Tibial artery (tissue), 4 donors: Measurements from ENCODE around the gene THOC6.

Experiments
- DNase-seq, 2 donors: peaks; one replicate each; pipeline ENCODE4 v3.0.0-alpha.2; 2019
- H3K27ac ChIP-seq, 2 donors: fragments of 200-600 bp; sonication (generic) in 1 of 2; 1 replicate in 1 of 2; 2 replicates in 1 of 2; pipeline ENCODE4 v1.5.1; 2018 to 2019; ENCODE audit warnings: mild to moderate bottlenecking in 1 of 2
- H3K27me3 ChIP-seq, 2 donors: fragments of 200-600 bp; sonication (generic) in 1 of 2; one replicate each; pipeline versions ENCODE4 v1.5.1 to v1.6.0; 2016 to 2019
- H3K36me3 ChIP-seq, 3 donors: fragments of 200-600 bp; sonication (generic) in 2 of 3; one replicate each; pipeline ENCODE4 v1.5.1; 2016 to 2019; ENCODE audit warnings: mild to moderate bottlenecking in 2 of 3
- H3K4me1 ChIP-seq, 4 donors: fragments of 200-600 bp; sonication (generic) in 2 of 4; 1 replicate in 3 of 4; 2 replicates in 1 of 4; pipeline ENCODE4 v1.5.1; 2016 to 2019
- H3K4me3 ChIP-seq, 2 donors: fragments of 200-600 bp; sonication (generic) in 1 of 2; 1 replicate in 1 of 2; 2 replicates in 1 of 2; pipeline ENCODE4 v1.5.1; 2018 to 2019; ENCODE audit warnings: mild to moderate bottlenecking in 2 of 2
- H3K9me3 ChIP-seq, 3 donors: fragments of 200-600 bp; sonication (generic) in 1 of 3; one replicate each; pipeline ENCODE4 v1.5.1; 2016 to 2019
- CTCF ChIP-seq, 2 experiments: fragments of 200-600 bp in 1 of 2; fragments of 450-650 bp in 1 of 2; IDR thresholded peaks; one replicate each; pipeline ENCODE4 v1.5.1; 2017 to 2019; ENCODE audit warnings: antibody characterized with exemption in 2 of 2, mild to moderate bottlenecking in 1 of 2, moderate library complexity in 1 of 2
- intact Hi-C: fragments of 100-400 bp; cut with DNase I; formaldehyde crosslinking; loops from one replicate; pipeline ENCODE4 v1.15.0; 2023; ENCODE audit warnings: low total_unique reads

The THOC6 gene

GRCh38 chr16:3029491-3030221 is 5.8 kb downstream of the THOC6 start:
- peaks cover 0 to 32% (median 23%) of the 10 kb centered on the region in 4 donors for H3K4me1 ChIP-seq
- intact Hi-C loops: loop anchor here (2.0 kb wide), 1 partner anchor 27 kb away; no protein-coding TSS in a partner anchor
- no peak overlapping the region for H3K4me3 ChIP-seq
- no peak overlapping the region for H3K27ac ChIP-seq
- no peak for TF ChIP-seq CTCF (IDR thresholded peaks at IDR 0.05)
- DNase-seq: no peak
- peaks cover 0 to 21% (median 16%) of the 10 kb centered on the region in 3 donors for H3K36me3 ChIP-seq
- no peaks in the 10 kb centered on the region for H3K9me3 ChIP-seq
- peaks cover 0 to 53% of the 10 kb centered on the region in 2 donors for H3K27me3 ChIP-seq

GRCh38 chr16:3030222-3031212 is 6.7 kb downstream of the THOC6 start:
- H3K4me1 ChIP-seq: peaks cover 0 to 25% (median 20%) of the 10 kb centered on the region in 4 donors
- H3K36me3 ChIP-seq: peaks cover 0 to 19% (median 16%) of the 10 kb centered on the region in 3 donors
- TF ChIP-seq CTCF (IDR thresholded peaks at IDR 0.05): no peak
- H3K9me3 ChIP-seq: no peaks in the 10 kb centered on the region
- no peak for DNase-seq
- no peak overlapping the region for H3K4me3 ChIP-seq
- no peak overlapping the region for H3K27ac ChIP-seq
- intact Hi-C loops: no loop called here
- H3K27me3 ChIP-seq: peaks cover 0 to 62% of the 10 kb centered on the region in 2 donors

DNA sequence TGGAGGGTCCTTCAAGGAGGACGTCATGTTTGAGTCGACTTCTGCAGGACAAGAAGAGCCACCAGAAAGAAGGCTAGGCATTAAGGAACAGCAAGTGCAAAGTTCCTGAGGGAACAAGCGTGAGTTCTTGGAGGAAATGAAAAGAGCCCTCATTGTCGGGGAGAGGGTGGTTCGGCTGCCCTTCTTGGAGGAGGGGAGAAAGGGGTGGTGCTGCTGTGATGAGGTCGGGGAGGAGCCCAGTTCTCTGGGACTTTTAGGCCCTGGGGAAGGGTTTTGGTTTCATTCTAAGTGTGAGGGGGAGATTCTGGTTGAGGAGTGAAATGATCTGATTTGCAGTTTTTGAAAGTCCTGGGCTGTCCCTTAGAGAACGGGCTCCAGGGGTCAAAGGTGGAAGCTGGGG is 8.8 kb downstream of the THOC6 start:
- Histone ChIP-seq H3K9me3 (no peaks in the 10 kb centered on the region), H3K4me1 (peaks cover 0 to 31% (median 25%) of the 10 kb centered on the region in 4 donors), H3K36me3 (no peaks in the 10 kb centered on the region), H3K4me3 (no peak overlapping the region), H3K27me3 (peaks cover 7 to 83% of the 10 kb centered on the region in 2 donors), H3K27ac (no peak overlapping the region)
- no peak for DNase-seq
- TF ChIP-seq CTCF (IDR thresholded peaks at IDR 0.05): no peak
- intact Hi-C loops: no loop called here

GRCh38 chr16:3035289-3035971 is 11.6 kb downstream of the THOC6 start:
- H3K27ac ChIP-seq: no peak overlapping the region
- no peak for TF ChIP-seq CTCF (IDR thresholded peaks at IDR 0.05)

More at GRCh38 chr16:3035289-3035971, 11.6 kb downstream of the THOC6 start:
- Histone ChIP-seq H3K36me3 (no peaks in the 10 kb centered on the region), H3K4me1 (peaks cover 0 to 11% (median 8%) of the 10 kb centered on the region in 4 donors), H3K9me3 (no peaks in the 10 kb centered on the region), H3K4me3 (no peak overlapping the region), H3K27me3 (peaks cover 7 to 95% of the 10 kb centered on the region in 2 donors)
- DNase-seq: no peak
- intact Hi-C loops: no loop called here
